Activated CD4-positive, alpha-beta T cell treated with anti-CD3 and anti-CD28 coated beads, Interleukin-2, Interleukin-6, amounts not matched to agents 100 ng/mL and 50 ng/mL, durations not matched to agents 16 hours and 8 hours (primary cell): ENCODE results near the gene CCDC59.
A peak's percentile ranks its signal among the peaks of the same experiment; 100 is the strongest.
"Not testable (repeated sequence)": the region's sequence is repeated elsewhere in the genome, so short reads cannot be mapped to it uniquely, and the experiment has no call there.

ENCODE experiments used
- DNase-seq: peaks from one replicate; pipeline ENCODE4 v3.0.0-alpha.2; 2020

CCDC59 gene

GRCh38 chr12:82358200-82359114 is at the start of gene CCDC59, which contains the start of gene METTL25:
CCDC59 (minus strand) TSS chr12:82358387; CDS start chr12:82358376, 11 bp downstream.
METTL25 (plus strand) TSS chr12:82358529; CDS start chr12:82358566, 37 bp downstream.
- peak; percentile 97 for DNase-seq

- DNase-seq = no peak
Observed at GRCh38 chr12:82407481-82407880, 49.3 kb upstream of the CCDC59 start.

- DNase-seq = no peak
Observed at GRCh38 chr12:82406651-82407050, 48.5 kb upstream of the CCDC59 start.

GRCh38 chr12:82400819-82401218 is 42.6 kb upstream of the CCDC59 start:
- no peak for DNase-seq

GRCh38 chr12:82398879-82399278 is 40.7 kb upstream of the CCDC59 start:
- DNase-seq = no peak

- no peak for DNase-seq
Observed at GRCh38 chr12:82383930-82384552, 25.9 kb upstream of the CCDC59 start.

GRCh38 chr12:82378997-82379396 is 20.8 kb upstream of the CCDC59 start:
- no peak for DNase-seq

GRCh38 chr12:82375201-82375600 is 17.0 kb upstream of the CCDC59 start:
- no peak for DNase-seq

GRCh38 chr12:82366197-82366596 is 8.0 kb upstream of the CCDC59 start:
- DNase-seq = no peak

GRCh38 chr12:82363990-82364389 is 5.8 kb upstream of the CCDC59 start:
- DNase-seq = no peak

- no peak for DNase-seq
Observed at GRCh38 chr12:82361461-82361915, 3.3 kb upstream of the CCDC59 start.

GRCh38 chr12:82360834-82361233 is 2.6 kb upstream of the CCDC59 start:
- DNase-seq = not testable (repeated sequence)

- no peak for DNase-seq
Observed at GRCh38 chr12:82359115-82359478, 910 bp upstream of the CCDC59 start.

- no peak for DNase-seq
Observed at GRCh38 chr12:82357845-82358199, 365 bp downstream of the CCDC59 start.

GRCh38 chr12:82357340-82357739 is 847 bp downstream of the CCDC59 start:
- no peak for DNase-seq

GRCh38 chr12:82351390-82351789 is 6.8 kb downstream of the CCDC59 start:
- DNase-seq = no peak

GRCh38 chr12:82350161-82350560 is 8.0 kb downstream of the CCDC59 start:
- DNase-seq = no peak

GRCh38 chr12:82329508-82329907 is 28.7 kb downstream of the CCDC59 start:
- DNase-seq = no peak

GRCh38 chr12:82327861-82328260 is 30.3 kb downstream of the CCDC59 start:
- DNase-seq = no peak

GRCh38 chr12:82326905-82327503 is 31.2 kb downstream of the CCDC59 start:
- DNase-seq = peak; percentile 4

- no peak for DNase-seq
Observed at GRCh38 chr12:82325540-82326336, 32.4 kb downstream of the CCDC59 start.

GRCh38 chr12:82319276-82319675 is 38.9 kb downstream of the CCDC59 start:
- DNase-seq = no peak

- no peak for DNase-seq
Observed at GRCh38 chr12:82314406-82314892, 43.7 kb downstream of the CCDC59 start.
